ENCODE measurements around the gene DCAF5. TPM values are rescaled to one million over a fixed set of nuclear protein-coding genes. Genes with fewer than 3 reads are reported as not detected.

The DCAF5 gene
- total RNA-seq, 1 donor from 2014 or later, result 13.8 TPM

GRCh38 chr14:69008421-69008884 is 144.5 kb downstream of the DCAF5 start:
- DNase-seq (ENCODE audit: low read depth, low spot score), result no peak

GRCh38 chr14:69006346-69006745 is 146.6 kb downstream of the DCAF5 start:
- DNase-seq (ENCODE audit: low read depth, low spot score), result no peak

- peak; percentile 96 for DNase-seq (ENCODE audit: low read depth, low spot score)
These were observed 147.3 kb downstream of the DCAF5 start for GRCh38 chr14:69005432-69006148.

GRCh38 chr14:69004731-69005431 is 148.0 kb downstream of the DCAF5 start:
- DNase-seq (ENCODE audit: low read depth, low spot score), result no peak

GRCh38 chr14:69003626-69004025 is 149.3 kb downstream of the DCAF5 start:
- no peak for DNase-seq (ENCODE audit: low read depth, low spot score)

- no peak for DNase-seq (ENCODE audit: low read depth, low spot score)
These were observed 150.8 kb downstream of the DCAF5 start for GRCh38 chr14:69002069-69002468.

- DNase-seq (ENCODE audit: low read depth, low spot score), result no peak
These were observed 151.5 kb downstream of the DCAF5 start for GRCh38 chr14:69001375-69001774.

Other genes with a start within 250 kb of the DCAF5 start
- 329 and 340 TPM in 2 replicates for gene ACTN1, start 173.8 kb downstream of the DCAF5 start, total RNA-seq
- 22.7 and 28.9 TPM in 2 replicates for gene EXD2, start 38.4 kb upstream of the DCAF5 start, total RNA-seq
- 0.11 and 0.13 TPM in 2 replicates for gene GALNT16, start 107.0 kb upstream of the DCAF5 start, total RNA-seq
- 183 and 199 TPM in 2 replicates for gene ERH, start 245.2 kb upstream of the DCAF5 start, total RNA-seq
- 120 and 129 TPM in 2 replicates for gene SLC39A9, start 245.6 kb upstream of the DCAF5 start, total RNA-seq

All from pulmonary artery endothelial cell (primary cell).